Fibroblast of peridontal ligament (primary cell): Measurements from ENCODE around the gene FXYD2.
"Not testable (repeated sequence)": the region's sequence is repeated elsewhere in the genome, so short reads cannot be mapped to it uniquely, and the experiment has no call there.

ENCODE experiments used
- DNase-seq: peaks from one replicate; pipeline ENCODE4 v3.0.0-alpha.2; 2010; ENCODE audit errors: extremely low read depth

Gene FXYD2

DNA sequence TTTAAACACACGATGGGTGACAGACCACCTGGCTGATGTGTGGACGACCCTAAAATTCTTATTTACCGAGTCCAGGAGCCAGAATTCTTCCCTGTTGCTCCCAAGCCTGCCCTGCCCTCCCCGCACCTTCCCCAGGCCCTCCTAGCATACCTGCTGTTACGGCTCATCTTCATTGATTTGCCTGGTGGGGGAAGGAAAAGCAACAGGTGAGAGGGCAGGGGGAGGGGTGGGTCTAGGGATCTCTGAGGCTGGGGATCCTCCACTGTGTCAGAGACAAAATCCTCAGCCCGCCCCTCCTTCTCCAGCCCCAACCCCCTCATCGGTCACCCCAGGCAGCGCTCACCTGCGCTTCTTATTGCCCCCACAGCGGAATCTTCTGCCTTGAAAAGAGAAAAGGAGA is 4.0 kb downstream of the FXYD2 start:
- no peak for DNase-seq

DNA sequence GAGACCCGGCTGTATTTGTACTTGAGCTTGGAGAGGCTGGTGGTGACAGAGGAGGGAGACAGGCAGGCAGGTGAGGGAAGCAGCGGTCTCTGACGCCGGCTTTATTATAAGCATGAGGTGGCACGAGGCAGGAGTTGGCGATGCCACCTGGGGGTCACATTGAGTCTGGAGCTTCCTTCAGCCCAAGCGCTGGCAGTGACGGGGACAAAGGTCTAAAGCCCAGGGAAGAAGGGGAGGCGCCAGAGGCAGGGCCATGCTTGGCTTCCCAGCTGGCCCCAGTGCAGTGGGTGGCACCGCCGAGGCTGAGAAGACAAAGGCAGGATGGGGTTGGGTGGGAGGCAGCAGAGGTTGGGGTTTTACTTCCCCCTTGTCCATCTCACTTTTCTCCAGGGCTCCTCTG is 4.5 kb downstream of the FXYD2 start:
- no peak for DNase-seq

DNA sequence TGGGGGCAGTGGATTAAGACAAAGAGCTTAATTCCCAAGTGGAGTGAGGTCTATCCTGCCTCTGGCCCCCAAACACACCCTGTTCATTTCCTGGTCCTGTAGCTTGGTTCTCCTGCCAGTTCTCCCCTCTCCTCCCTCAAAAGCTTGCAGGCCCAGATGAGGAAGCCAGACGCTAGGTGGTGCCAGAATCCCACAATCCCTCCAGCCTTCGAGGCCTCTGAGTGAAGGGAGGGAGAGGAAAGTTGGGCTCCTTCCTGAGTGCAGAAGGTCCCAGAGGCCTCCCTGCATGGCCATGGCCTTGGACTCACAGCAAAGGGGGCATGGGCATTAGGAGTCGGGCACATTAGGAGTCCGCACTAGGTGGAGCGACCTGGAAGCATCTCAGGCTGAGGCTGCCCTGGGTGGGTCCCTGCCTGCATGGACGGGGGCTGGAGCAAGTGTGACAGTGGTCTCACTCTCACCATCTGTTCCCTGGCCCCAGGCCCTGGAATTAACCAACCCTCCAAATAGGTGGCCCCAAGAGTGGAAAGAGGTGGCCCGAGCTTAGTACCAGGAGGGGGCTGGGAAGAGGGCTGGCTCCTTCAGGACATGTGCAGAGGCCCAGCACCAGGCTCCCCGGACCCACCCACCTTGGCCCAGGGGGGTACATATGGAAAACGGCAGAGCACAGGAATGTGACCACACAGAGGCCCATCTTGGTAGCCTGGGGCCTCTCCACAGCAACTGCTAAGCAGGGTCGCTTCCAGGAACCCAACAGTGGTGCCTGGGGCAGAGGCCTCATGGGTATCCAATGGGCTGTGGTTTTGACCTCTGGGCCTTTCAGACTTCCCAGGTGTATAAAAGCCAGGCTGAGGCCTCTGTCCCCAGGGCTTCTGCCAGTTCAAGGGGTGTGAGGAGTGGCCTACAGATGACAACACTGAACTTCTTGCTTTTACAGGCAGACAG is 5.2 kb downstream of the FXYD2 start:
- DNase-seq, result peak; percentile 15

DNA sequence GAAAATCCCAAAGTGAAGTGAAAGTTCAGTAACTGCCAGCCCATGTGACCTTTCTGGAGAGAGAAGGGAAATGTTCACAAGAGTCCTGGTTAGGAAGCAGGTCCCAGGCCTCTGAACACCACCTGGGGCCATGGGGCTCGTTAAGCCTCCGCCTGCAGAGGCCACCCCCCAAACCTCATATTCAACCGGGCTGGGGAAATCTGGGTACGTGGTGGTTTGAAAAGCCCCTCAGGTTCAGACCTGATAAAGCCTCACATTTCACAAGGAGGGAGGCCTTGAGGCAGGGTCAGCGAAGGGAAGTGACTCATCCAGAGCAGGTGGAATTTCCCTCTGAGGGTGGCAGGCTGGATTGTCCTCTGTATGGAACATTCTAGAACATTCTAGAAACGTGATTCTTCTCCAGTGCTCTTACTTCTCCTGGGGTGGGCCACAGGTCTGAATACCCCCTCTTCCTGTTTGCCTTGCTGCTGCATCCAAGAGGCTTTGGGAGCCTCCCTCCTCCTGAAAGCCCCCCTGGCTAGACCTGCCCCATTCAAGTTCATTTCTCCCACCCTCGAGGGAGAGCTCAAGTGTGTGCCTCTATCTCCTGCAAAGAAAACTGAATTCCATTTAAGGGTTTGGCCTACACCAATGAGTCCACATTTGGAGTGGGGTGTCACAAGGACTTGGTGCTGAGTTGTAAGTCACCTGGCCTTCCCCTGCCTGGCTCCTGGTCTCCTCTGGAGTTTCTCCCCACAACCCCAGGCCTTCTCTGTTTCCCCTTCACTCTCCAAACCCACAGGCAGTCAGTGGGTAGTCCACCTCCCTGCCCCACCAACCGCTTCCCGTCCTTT is 6.3 kb downstream of the FXYD2 start:
- DNase-seq, result no peak

DNA sequence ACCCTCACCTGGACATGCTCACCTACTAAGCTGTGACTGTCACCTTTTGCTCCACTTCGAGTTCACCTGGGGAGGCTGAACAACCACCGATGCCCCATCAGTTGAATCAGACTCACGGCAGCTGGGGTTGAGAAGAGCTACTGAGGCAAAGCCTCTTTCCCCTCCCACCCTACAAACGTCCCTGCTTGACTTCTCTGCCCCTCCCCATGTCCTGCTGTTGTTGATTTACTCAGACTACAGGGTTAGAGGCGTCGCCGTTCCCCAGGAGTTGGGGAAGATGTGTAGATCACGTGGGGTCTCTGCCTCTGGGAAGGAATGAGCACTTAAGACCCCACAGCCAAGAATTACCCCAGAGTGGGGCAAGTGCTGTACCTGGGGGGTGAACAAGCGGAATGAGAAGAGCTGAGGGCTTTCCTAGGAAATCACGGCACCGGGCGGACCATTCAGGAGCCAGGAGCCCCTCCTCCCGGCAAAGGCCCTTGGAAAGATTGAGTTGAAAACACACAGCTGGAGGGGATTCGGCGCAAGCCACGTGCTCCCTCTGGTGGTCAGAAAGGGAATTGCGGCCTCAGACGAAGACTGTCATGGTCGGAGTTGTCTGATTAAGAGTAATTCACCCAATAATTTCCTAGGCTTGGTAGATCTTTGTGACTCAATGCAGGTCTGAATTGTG is 7.0 kb downstream of the FXYD2 start:
- peak; percentile 73 for DNase-seq

DNA sequence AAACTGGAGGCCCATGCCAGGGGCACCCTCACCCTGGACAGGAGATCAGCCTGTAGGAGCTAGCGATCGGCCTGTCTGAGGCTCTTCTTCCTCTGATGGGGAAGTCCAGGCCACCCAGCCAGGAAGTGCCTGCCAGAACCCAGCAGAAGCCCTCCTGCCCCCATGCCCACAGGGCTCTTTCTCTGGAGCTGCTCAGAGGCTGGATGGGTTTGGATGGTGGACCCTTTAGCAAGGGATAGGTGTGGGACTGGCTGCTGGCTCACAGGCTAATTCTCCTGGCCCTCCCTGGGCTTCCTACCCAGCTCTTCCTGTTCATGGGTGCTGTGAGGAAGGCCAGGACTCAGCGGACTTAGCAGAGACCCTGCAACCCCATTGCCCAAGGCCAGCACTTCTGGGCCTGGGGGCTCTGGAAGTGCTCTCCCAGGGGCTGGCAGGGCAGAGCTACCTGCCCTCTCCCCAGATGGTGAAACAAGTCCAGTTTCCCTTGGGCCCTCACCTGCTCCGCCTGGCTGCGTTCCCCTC is 7.6 kb downstream of the FXYD2 start:
- DNase-seq, result no peak

DNA sequence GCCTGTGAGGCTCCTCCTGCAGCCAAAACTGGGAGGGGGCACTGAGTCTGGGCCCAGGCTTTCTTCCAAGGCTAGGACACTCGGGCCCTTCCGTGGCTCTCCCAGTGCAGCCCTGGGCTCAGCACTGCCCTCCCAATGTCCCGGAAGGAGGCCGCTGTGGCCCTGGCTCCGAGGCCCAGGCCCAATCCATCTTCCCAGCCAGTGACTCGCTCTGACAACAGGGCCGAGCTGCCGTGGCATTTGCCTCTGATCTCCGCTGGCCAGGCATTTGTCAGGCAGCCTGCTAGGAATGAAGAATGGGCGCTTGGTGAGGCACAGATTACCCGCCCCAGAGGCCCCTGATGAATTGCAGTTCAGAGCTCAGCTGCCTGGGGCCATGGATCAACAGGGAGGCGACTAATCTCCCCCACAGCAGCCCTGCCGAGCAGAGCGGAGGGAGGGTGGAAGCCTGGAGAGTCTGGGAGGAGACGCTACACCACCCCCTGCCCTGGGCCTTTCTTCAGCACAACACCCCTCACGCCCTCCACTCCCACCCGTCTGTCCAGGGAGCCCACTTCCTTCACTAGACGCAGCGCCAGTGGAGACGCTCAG is 8.3 kb downstream of the FXYD2 start:
- DNase-seq, result no peak

DNA sequence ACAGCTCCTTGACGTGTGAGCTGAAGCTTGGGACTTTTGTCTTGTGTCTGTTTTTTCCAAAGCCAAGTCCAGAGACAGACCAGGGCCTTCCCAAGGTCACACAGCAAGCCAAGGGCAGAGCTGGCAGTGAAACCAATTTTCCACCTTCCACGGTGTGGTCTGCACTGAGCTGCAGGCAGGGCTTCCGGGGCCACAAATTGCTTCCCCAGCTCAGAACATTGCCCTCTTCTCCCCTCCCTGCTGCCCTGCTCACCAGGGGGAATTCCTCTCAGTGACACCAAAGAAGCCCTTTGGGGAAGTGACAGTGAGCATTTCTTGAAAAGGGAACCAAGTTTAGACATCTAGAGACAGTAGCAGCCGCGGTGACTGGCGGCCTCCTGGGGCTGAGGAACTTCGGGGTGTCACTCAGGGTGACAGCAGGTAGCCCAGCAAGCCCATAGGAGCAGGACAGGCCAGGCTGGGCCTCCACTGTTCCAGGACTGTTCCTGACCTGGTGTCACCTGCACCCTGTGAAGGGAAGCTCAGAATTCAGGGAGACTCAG is 9.2 kb downstream of the FXYD2 start:
- no peak for DNase-seq

DNA sequence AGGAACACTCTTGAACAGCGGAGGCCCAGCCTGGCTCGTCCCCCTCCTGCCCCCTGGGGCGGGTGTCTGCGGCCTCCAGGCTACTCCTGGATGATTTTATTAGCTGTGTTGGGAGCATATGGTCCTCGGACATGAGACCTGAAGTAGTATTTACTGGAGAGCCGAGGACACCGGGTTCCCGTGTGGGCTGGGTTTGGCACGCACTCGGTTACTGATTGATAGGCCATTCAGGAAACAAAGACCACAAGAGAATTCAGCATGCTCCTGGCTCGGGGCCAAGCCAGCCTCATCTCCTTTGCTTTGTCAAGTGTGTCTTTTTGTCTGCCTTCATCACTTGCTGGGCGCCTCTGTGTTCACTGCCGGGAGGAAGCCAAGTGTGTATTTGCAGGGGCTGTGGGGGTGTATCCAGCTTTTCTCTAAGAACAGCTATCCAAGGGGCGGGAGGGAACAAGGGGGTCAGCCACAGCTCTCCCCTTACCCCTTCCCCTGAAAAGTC is 9.7 kb downstream of the FXYD2 start:
- DNase-seq, result no peak

DNA sequence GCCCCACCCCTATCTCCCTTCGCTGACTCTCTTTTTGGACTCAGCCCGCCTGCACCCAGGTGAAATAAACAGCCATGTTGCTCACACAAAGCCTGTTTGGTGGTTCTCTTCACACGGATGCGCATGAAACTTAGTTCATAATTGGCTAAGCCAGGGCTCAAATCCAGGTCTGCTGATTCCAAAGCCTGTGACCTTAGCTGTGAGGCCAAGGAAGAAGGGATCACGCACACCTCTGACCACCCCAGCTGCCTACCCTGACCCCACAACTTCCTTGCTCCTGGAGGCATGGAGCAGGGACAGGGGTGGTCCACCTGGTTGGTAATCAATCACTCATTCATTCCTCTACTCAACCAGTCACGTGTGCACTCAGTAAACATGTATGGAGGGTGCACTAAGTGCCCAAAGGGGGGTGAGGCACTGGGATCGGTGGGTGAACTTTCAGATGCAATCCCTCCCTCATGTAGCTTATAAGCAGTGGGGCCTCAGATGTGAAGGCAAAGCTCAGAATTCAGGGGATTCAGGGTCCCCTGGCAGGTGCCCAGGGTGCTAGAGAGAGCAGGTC is 10.3 kb downstream of the FXYD2 start:
- no peak for DNase-seq

DNA sequence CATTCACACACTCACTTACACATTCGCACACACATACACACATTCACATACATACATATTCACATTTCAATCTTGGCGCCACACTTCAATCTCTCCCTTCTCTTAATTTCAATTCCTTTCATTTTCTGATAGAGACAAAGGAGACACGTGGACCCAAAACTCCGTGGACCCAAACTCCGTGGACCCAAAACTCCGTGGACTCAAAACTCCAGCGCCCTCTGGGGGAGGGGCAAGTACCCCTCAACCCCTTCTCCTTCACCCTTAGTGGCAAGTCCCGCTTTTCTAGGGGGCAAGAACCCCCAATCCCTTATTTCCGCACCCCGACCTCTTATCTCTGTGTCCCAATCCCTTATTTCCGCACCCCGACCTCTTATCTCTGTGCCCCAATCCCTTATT is 14.5 kb downstream of the FXYD2 start:
- DNase-seq, result not testable (repeated sequence)

DNA sequence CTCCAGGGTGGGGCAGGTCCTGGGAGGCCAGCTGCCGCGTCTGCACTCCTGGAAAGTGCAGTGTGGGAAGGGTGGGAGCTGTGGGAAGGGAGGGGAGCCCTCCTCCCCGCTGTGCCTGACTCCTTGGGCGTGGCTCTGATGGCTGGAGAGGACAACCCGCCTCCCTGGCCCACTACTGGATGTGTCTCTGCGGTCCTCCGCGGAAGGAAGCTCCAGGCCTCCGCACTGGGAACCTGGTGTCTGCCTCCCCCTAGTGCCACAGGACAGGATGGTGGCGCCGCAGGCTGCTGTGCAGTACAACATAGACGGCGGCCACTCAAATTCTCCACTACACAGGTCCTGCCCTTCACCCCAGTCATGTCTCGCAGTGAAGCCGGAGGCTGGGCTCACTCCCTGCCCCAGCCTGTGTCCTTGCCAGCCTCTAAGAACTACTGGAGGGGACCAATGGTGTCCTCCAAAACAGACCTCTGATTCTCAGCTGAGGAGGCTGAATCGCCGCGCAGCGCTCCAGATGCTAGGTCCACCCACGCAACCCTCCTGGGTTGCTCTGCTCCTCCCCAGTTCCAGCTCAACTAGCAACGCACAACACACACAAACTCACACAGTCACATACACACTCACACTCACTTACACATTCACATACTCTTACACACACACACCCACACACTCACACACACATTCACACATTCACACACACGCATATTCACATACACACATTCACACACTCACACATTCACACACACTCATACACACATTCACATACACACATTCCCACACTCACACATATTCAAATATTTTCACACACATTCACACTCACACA is 15.1 kb downstream of the FXYD2 start:
- DNase-seq, result peak; percentile 6

DNA sequence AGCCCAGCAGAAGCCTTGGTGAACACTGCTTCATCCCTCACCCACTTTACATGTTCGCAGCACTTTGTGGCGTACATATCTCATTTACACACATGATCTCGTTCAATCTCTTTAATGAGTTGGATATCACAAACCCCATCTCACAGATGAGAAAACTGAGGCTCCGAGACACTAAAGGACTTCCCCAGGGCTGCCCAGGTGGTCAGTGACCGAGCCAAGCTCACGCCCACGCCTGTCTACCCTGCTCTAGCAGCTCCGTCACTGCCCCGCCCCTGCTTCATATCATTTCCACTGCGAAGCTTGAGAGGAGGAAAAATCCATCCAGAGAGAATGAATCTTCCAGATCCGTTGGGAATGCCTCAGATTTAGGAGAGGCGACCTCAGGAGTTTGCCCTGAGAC is 15.8 kb downstream of the FXYD2 start:
- no peak for DNase-seq

DNA sequence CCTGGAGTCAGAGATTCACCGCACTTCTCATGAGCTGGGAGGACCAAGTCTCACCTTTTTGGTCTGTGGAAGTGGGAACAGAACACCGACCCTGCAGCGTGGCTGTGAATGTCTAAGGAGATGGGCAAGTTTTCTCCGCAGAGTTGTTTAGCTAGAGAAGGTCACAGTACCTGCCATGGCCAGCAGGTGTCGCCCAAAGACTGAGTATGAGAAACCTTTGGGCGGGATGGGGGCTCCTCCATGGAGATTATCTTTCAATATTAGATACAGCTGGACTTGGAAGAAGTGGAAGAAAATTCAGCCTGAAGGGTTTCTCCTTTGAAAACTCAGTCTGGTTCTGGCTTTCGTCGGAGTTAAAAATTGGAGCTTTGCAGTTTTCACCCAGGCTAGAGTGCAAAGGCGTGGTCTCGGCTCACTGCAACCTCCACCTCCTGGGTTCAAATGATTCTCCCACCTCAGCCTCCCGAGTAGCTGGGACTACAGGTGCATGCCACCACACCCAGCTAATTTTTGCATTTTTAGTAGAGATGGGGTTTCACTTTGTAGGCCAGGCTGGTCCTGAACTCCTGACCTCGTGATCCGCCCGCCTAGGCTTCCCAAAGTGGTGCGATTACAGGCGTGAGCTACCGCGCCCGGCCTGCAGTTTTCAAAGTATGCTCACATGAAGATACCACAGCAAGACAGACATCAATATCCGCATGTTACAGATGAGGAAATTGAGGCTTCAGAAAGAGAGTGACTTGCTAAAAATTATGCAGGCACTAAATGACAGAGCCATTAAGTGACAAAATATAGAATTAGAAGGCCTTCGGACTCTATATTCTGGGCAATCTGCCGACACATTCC is 16.8 kb downstream of the FXYD2 start:
- DNase-seq, result peak; percentile 64

DNA sequence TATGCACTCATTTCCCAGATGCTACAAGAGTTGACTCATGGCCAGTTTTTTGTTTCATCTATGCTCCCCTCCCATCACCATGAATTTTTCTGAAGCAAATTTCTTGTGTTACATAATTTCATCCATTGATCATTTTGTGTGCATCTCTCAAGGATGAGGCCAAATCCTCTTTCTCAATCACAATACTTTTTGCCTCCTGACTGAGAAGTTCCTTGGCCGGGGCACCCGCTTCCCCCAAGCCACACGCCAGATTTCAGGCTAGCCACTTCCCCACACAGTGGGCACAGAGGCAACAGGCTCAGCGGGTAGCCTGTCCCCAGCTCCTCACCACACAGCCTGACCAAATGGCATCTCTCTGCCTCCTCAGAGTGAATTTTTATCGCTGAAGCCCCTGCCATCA is 17.7 kb downstream of the FXYD2 start:
- DNase-seq, result no peak

DNA sequence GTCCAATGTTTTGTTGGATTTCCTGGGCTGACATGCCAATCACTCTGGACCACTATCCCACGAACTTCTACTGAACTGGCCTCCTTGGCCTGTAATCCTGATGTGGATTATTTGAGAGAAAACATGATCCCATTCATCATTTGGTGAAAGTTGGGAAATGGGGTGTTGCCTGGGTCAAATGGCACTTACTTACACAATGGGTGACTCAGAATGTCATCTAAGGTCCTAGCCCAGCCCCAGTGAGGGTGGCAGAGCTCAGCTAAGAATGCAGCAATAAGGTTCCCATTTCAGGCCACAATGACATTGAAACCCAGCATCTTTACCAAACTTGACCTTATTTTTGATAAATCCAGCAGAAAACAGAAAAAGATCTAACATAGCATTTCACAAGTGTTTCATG is 19.5 kb downstream of the FXYD2 start:
- no peak for DNase-seq

DNA sequence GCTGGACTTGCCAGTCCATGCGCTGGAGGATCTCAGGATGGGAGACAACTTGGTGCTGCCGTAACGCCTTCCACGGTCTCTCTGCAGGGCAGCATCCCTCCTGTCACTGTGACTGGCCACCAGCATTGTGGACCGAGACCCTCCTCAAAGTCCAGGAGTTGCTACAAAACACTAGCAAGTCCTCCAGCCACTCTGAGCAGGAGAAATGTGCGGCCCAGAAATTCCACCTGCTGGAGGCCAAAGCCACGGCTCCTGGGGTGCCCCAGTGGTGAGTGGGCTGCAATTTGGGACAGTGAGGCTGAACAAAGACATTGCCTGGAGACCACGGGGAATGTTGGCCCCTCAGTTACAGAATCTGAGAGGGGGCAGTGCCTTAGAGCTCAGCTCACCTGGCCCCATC is 20.6 kb downstream of the FXYD2 start:
- DNase-seq, result no peak

DNA sequence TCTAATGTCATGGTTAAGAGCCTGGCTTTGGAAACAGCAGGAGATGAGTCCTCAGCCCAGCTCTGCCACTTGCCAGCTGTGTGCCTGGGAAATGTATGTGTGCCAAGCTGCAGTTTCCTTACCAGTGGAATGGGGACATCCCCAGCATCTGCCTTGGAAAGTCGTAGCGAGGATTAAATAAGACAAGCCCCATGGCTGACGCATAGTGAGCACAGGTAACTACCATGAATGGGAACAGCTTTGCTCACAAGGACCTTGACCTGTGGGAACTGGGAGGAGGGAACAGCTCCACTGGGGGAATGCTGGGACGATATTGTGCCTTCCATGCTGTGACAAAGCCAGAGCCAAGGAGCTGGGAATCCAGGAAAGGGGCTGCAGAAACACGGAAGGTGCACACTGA is 24.9 kb downstream of the FXYD2 start:
- DNase-seq, result no peak

DNA sequence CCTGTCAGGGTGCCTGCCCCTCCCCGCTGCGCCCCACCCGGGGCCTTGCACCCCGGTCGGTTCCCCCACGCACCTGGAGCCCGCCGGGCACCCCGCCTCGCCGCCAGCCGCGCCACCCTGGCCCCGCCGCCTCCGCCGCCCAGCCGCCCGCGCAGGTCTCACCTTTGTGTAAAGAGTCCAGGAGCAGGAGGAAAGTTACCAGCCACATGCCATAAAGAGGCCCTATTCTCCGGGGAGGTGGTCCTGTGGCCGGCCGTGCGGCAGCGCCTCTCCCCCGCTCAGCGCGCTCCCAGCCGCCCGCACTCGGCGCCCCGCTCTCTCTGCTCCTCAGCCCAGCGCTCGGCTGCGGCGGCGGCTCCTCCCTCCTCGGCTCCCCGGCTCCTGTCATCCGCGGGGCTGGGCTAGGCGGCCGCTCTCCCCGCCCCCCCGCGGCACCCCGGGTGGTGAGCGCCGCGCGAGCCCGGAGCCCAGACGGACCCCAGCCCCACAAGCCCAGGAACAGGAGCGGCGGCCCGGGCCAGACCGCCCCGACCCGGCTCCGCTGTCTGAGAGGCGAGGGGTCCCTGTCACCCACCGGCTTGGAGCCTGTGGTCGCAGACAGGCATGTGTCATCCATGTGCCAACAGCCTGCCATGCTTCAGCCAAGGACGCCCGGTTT is 27.5 kb downstream of the FXYD2 start, which contains the start of gene DSCAML1:
TSS of gene DSCAML1 (minus strand) at position 345 of the 658 bp plus-strand sequence. CDS start at position 208, 137 bp downstream.
- DNase-seq, result no peak
